Measurements from ENCODE around the gene SORCS2. TPM values are rescaled to one million over a fixed set of nuclear protein-coding genes. Genes with fewer than 3 reads are reported as not detected.

Gene SORCS2
- total RNA-seq, 1 donor from 2014 or later = 3.0 TPM

GRCh38 chr4:7462509-7462971 lies 270.2 kb downstream of the SORCS2 start:
- Mint-ChIP-seq H3K36me3 (ENCODE audit: unreplicated experiment) (no peaks in the 10 kb centered on the region), H3K4me3 (ENCODE audit: unreplicated experiment) (no peak overlapping the region), H3K27me3 (ENCODE audit: unreplicated experiment) (peaks cover 9% of the 10 kb centered on the region), H3K27ac (ENCODE audit: unreplicated experiment) (no peak overlapping the region), H3K9me3 (ENCODE audit: unreplicated experiment) (no peaks in the 10 kb centered on the region), H3K4me1 (ENCODE audit: unreplicated experiment) (no peaks in the 10 kb centered on the region)
- no peak for TF ChIP-seq CTCF (IDR thresholded peaks at IDR 0.05)
- no peak for DNase-seq (ENCODE audit: extremely low spot score, unreplicated experiment)

- Mint-ChIP-seq H3K4me3 (ENCODE audit: unreplicated experiment) (no peak overlapping the region), H3K27ac (ENCODE audit: unreplicated experiment) (no peak overlapping the region), H3K27me3 (ENCODE audit: unreplicated experiment) (peaks cover 10% of the 10 kb centered on the region), H3K9me3 (ENCODE audit: unreplicated experiment) (no peaks in the 10 kb centered on the region), H3K4me1 (ENCODE audit: unreplicated experiment) (no peaks in the 10 kb centered on the region), H3K36me3 (ENCODE audit: unreplicated experiment) (no peaks in the 10 kb centered on the region)
- TF ChIP-seq CTCF (IDR thresholded peaks at IDR 0.05) = no peak
- DNase-seq (ENCODE audit: extremely low spot score, unreplicated experiment) = no peak
Observed at GRCh38 chr4:7463566-7464258, 271.4 kb downstream of the SORCS2 start.

- Mint-ChIP-seq H3K27ac (ENCODE audit: unreplicated experiment) (no peak overlapping the region), H3K9me3 (ENCODE audit: unreplicated experiment) (no peaks in the 10 kb centered on the region), H3K36me3 (ENCODE audit: unreplicated experiment) (no peaks in the 10 kb centered on the region), H3K4me3 (ENCODE audit: unreplicated experiment) (no peak overlapping the region), H3K4me1 (ENCODE audit: unreplicated experiment) (no peaks in the 10 kb centered on the region), H3K27me3 (ENCODE audit: unreplicated experiment) (peaks cover 13% of the 10 kb centered on the region)
- TF ChIP-seq CTCF (IDR thresholded peaks at IDR 0.05) = no peak
- DNase-seq (ENCODE audit: extremely low spot score, unreplicated experiment) = no peak
Observed at GRCh38 chr4:7464259-7464655, 271.9 kb downstream of the SORCS2 start.

- DNase-seq (ENCODE audit: extremely low spot score, unreplicated experiment) = no peak
- no peaks in the 10 kb centered on the region for H3K9me3 Mint-ChIP-seq (ENCODE audit: unreplicated experiment)
- H3K27ac Mint-ChIP-seq (ENCODE audit: unreplicated experiment) = no peak overlapping the region
- no peaks in the 10 kb centered on the region for H3K4me1 Mint-ChIP-seq (ENCODE audit: unreplicated experiment)
- H3K36me3 Mint-ChIP-seq (ENCODE audit: unreplicated experiment) = no peaks in the 10 kb centered on the region
- H3K27me3 Mint-ChIP-seq (ENCODE audit: unreplicated experiment) = peaks cover 13% of the 10 kb centered on the region
- no peak overlapping the region for H3K4me3 Mint-ChIP-seq (ENCODE audit: unreplicated experiment)
- no peak for TF ChIP-seq CTCF (IDR thresholded peaks at IDR 0.05)
Observed at GRCh38 chr4:7465017-7465416, 272.7 kb downstream of the SORCS2 start.

GRCh38 chr4:7466215-7466614 lies 273.9 kb downstream of the SORCS2 start:
- Mint-ChIP-seq H3K4me1 (ENCODE audit: unreplicated experiment) (no peaks in the 10 kb centered on the region), H3K27me3 (ENCODE audit: unreplicated experiment) (peaks cover 15% of the 10 kb centered on the region), H3K9me3 (ENCODE audit: unreplicated experiment) (no peaks in the 10 kb centered on the region), H3K27ac (ENCODE audit: unreplicated experiment) (no peak overlapping the region), H3K36me3 (ENCODE audit: unreplicated experiment) (no peaks in the 10 kb centered on the region), H3K4me3 (ENCODE audit: unreplicated experiment) (no peak overlapping the region)
- no peak for DNase-seq (ENCODE audit: extremely low spot score, unreplicated experiment)
- TF ChIP-seq CTCF (IDR thresholded peaks at IDR 0.05) = no peak
